ENCODE data around the gene WIZ. TPM values are rescaled to one million over a fixed set of nuclear protein-coding genes. Genes with fewer than 3 reads are reported as not detected.

WIZ gene
- total and polyA plus RNA-seq, 2 of the 4 experiments (the other 2 are of a cell fraction) = 0.90 to 27.1 TPM

- H3K9me3 ChIP-seq (ENCODE audit: control insufficient read depth, insufficient read depth, low read length) = no peaks in the 10 kb centered on the region
- H2AK9ac ChIP-seq (replicated peaks; ENCODE audit: low read depth, low read length, poor library complexity) = peak overlapping the region; percentile 72
- H3K36me3 ChIP-seq (ENCODE audit: control insufficient read depth, insufficient read depth, low read length) = no peaks in the 10 kb centered on the region
- no peak for ATAC-seq (ENCODE audit: low read depth)
- no peak overlapping the region for H3K56ac ChIP-seq (ENCODE audit: extremely low read depth, insufficient read depth, low read length)
- H2AK5ac ChIP-seq (ENCODE audit: low read depth, low read length) = peak overlapping the region; percentile 78
- no peaks in the 10 kb centered on the region for H3K27me3 ChIP-seq (ENCODE audit: control insufficient read depth, insufficient read depth, low read length)
- ChIA-PET CTCF (interaction anchor here (0.6 to 1.5 kb wide), 3 partner anchors 18 to 260 kb away, joined by 3 to 7 read pairs (median 4); partner anchors contain the start of gene AKAP8L), POLR2A (ENCODE audit: unreplicated experiment) (no interaction called here)
- H3K18ac ChIP-seq (ENCODE audit: low read depth, low read length) = no peak overlapping the region; the same call in 1 of the 2 replicates
- DNase-seq = no peak
- no peak overlapping the region; the same call in 1 of the 2 replicates for H3K27ac ChIP-seq (ENCODE audit: insufficient read depth, low read length)
- 97% methylated on average over 6 of the region's 15 CpGs; no CpG with 5 or more reads in 1 of the 2 experiments for WGBS, 2 experiments (ENCODE audit: extremely low coverage in 2 of 2, insufficient read length in 1 of 2)
- H2BK20ac ChIP-seq (ENCODE audit: low read depth, low read length) = no peak overlapping the region
- H3K4me3 ChIP-seq (ENCODE audit: insufficient read depth, low read depth, low read length) = no peak overlapping the region
- in situ Hi-C loops (cut with MboI; ENCODE audit: low sequenced_read_pairs) (loop anchor here (25.0 kb wide), 1 partner anchor 874 kb away; the partner anchor contains the start of gene NDUFB7), dilution Hi-C loops (cut with HindIII; ENCODE audit: low sequenced_read_pairs, unreplicated experiment) (no loop called here), intact Hi-C loops (cut with micrococcal nuclease) (loop anchor here (5.0 kb wide), 1 partner anchor 344 kb away; no protein-coding TSS in a partner anchor)
- H2BK5ac ChIP-seq (ENCODE audit: low read depth, low read length, poor library complexity, severe bottlenecking) = no peak overlapping the region
- 0 out of 2 replicates have a peak, but pooled peaks cover 2% of the 10 kb centered on the region for H4K20me1 ChIP-seq (ENCODE audit: insufficient read depth, low read length)
- H3K4me1 ChIP-seq (ENCODE audit: control insufficient read depth, insufficient read depth, low read length) = peaks cover 17% of the 10 kb centered on the region
- no peak overlapping the region for H3K14ac ChIP-seq (replicated peaks; ENCODE audit: low read depth, low read length)
- 0 out of 2 replicates have a peak overlapping the region, but pooled peaks have one; percentile 12 for H3K4ac ChIP-seq (ENCODE audit: low read depth, low read length)
- TF ChIP-seq BHLHE40 (IDR thresholded peaks at IDR 0.05; ENCODE audit: low read depth, low read length) (no peak), POLR2A (IDR thresholded peaks at IDR 0.05; ENCODE audit: low read depth, low read length) (no peak), MAZ (IDR thresholded peaks at IDR 0.05; ENCODE audit: borderline replicate concordance, low read depth, low read length) (no peak), RCOR1 (IDR thresholded peaks at IDR 0.05; ENCODE audit: insufficient replicate concordance, low read length) (no peak), SMC3 (IDR thresholded peaks at IDR 0.05; ENCODE audit: low read depth, low read length) (no peak), RFX5 (IDR thresholded peaks at IDR 0.05; ENCODE audit: low read depth, low read length) (no peak), MAFK (IDR thresholded peaks at IDR 0.05; ENCODE audit: low read depth, low read length) (no peak), CHD1 (IDR thresholded peaks at IDR 0.05; ENCODE audit: low read depth, low read length) (no peak), FOS (IDR thresholded peaks at IDR 0.05; ENCODE audit: low read depth, low read length) (no peak), ELK1 (IDR thresholded peaks at IDR 0.05; ENCODE audit: borderline replicate concordance, low read depth, low read length) (no peak), RAD21 (IDR thresholded peaks at IDR 0.05; ENCODE audit: low read length) (no peak), NFE2L2 (IDR thresholded peaks at IDR 0.05; ENCODE audit: low read depth, low read length) (no peak), CTCF (conservative IDR thresholded peaks at IDR 0.05; ENCODE audit: low read depth, low read length) (no peak), MXI1 (IDR thresholded peaks at IDR 0.05; ENCODE audit: borderline replicate concordance, low read depth, low read length) (no peak)
- no peak overlapping the region for H2BK120ac ChIP-seq (ENCODE audit: low read depth, low read length)
- no peak overlapping the region for H4K8ac ChIP-seq (ENCODE audit: low read depth in 2 of 2, low read length in 2 of 2)
- peak overlapping the region; percentile 54; the same call in 1 of the 2 replicates for H4K5ac ChIP-seq (ENCODE audit: low read depth, low read length)
- H3K23ac ChIP-seq (ENCODE audit: low read depth, low read length) = no peak overlapping the region
- no peak overlapping the region for H3K9ac ChIP-seq (ENCODE audit: low read depth, low read length)
- no peak overlapping the region for H2BK15ac ChIP-seq (ENCODE audit: low read depth, low read length)
- H3K9me1 ChIP-seq (ENCODE audit: insufficient read depth, low read length) = 0 out of 2 replicates have a peak, but pooled peaks cover 5% of the 10 kb centered on the region
- no peak overlapping the region for H4K91ac ChIP-seq (ENCODE audit: insufficient read depth, low read depth, low read length)
- H2AFZ ChIP-seq (replicated peaks; ENCODE audit: low read length, poor library complexity) = peak overlapping the region; percentile 32
- peaks cover 2 to 4% of the 10 kb centered on the region in 2 experiments; a peak in 1 of 4 replicates for H3K79me1 ChIP-seq (ENCODE audit: low read depth in 1 of 2, low read length in 2 of 2)
- BruUV-seq (replicated peaks) = no TSS peak
- H3K4me2 ChIP-seq (ENCODE audit: low read depth, low read length) = no peak overlapping the region
These were observed 13.0 kb downstream of the WIZ start for GRCh38 chr19:15436826-15437110.

Data from IMR-90 (cell line).